EL (cell line): Measurements from ENCODE around the gene CACNB3.

Experiments used
- DNase-seq: peaks from one replicate; pipeline ENCODE4 v3.0.0-alpha.2; 2016

CACNB3 gene

DNA sequence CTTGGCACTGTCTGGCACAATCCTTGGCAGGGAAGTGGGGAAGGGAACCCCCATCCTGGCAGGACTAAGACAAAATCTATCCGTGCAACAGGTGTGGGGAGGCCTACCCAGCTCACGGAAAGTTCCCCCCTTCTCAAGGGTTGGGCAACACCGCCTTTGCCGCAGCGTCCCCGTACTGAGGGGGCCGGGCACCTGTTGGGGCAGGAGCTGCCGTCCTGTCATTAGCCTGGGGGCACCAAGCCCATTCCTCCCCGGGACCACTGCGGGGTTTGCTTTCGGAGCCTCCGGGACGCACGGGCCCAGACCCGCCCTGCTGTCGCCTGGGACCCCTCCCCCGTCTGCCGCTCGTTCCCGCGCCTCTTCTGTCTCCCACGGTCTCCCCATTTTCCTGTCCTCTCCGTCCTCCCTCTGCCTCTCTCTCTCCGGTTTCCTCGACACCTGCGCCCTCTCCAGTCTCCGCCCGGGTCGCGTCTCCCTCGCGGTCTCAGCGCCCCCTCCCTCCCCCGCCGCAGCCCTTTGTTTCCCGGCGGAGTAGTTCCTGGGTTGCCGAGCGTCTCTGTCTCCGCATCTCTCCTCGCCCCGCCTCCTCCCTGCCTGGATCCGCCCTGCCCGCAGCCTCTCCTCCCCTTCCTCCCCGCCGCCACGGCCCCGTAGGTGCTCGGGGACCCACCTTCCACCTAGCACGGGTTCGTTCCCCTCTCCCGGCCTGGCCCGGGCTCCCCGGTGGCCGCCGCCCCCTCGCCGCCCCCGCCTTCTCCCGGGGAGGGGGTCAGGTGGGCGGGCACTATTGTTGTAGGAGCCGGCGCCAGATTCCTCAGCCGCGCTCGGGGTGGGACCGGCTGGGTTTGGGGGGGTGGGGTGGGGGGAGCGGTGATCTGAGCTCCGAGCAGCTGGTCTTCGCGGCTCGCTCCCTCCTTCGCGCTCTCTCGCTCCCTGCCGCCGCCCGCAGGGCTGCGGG is at the start of gene CACNB3:
Gene CACNB3 (plus strand): TSS at position 624 of the 958 bp plus-strand sequence. CDS start 434 bp downstream, outside the sequence.
- DNase-seq: peak; percentile 67

DNA sequence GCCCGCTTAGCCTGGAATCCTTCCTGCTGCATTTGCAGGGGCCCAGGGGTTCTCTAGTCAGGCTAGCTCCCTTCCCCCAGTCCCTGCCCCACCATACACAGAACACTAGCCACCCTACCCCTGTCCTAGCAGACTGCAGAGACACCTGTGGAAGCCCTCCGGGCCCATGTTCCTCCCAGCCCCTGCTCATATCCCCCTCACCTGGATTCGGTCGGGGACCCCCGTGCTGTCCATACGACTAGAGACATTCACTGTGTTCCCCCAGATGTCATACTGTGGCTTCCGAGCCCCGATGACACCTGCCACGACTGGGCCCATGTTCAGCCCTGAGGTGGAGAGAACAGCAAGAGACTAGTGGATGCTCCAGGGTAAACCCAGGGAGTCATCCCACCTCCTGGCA is 49.6 kb upstream of the CACNB3 start:
- no peak for DNase-seq

DNA sequence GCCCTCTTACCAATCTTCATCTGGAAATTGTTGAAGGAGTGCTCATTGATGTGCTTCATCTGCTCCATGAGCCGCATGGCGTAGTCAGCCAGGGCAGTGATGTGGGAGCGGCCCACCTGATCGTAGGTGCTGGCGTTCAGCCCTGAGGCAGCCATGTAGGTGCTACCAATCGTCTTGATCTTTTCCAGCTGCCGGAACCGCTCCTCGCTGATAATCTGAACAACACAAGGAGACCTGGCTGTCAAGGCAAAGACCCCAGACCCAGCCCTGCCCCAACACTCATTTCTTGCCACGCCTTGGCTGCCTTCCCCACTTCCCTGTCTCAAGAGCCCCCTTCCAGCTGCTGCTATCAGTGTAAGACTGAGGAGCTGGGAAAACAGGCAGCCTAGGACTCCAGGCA is 47.5 kb upstream of the CACNB3 start:
- DNase-seq: no peak

DNA sequence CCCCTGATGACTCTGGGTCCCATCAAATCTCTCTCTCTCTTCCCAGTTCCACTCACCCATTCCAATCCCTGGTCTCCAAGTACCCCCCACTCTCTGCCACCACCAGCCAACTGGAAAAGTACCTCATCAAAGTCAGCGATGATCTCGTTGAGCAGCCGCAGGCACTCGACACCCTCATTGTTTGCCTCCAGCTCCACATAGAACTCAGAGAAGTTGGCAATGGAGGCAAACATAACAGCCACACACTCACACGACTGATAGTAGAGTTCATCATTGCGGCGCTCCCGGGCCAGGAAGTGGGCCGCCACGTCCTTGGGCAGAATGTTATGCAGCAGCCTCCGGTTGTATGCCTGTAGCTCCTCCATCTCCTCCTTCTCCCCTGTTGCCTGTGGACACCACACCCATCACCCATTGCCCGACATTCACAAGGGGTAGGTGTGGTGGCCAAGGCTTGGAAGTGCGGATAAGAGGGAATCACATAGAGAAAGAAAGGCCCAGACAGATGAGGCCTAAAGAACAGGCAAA is 46.6 kb upstream of the CACNB3 start:
- DNase-seq: no peak

DNA sequence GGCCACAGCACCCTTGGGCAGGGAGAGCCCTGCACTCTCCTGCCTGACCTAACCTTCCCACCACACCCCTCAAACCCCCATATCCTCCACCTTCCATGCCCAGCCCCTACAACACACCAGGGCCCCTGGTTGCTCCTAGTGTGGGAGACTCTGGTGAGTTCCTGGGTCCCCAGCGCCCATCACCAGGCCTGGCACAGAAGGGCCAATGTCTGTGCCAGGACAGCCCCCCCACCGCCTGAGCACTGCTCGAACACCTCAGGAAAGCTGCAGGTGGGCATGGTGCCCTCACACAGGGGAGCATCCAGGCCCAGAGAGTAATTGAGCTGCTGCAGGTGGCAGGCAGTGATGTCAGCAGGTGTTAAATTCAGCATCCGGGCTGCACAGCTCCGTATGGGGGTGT is 44.6 kb upstream of the CACNB3 start:
- DNase-seq: no peak

DNA sequence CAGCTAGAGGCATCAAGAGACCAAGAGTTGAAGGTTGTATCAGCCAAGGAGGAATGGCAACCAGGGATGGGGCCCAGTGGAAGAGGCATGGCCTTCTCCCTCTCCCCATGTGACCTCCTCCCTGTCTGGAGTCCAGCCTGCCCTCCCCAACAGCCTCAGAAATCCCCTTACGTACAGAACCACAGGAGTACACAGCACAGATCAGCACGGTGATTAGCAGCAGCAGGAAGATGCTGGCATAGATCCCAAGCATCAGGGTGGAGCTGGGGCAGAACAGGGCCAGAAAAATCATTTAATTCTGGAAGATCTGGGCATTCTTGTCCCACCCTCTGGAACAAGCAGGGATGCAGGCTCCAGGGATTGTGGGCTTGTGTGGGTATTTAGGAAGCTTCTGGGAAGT is 43.8 kb upstream of the CACNB3 start:
- DNase-seq: no peak

DNA sequence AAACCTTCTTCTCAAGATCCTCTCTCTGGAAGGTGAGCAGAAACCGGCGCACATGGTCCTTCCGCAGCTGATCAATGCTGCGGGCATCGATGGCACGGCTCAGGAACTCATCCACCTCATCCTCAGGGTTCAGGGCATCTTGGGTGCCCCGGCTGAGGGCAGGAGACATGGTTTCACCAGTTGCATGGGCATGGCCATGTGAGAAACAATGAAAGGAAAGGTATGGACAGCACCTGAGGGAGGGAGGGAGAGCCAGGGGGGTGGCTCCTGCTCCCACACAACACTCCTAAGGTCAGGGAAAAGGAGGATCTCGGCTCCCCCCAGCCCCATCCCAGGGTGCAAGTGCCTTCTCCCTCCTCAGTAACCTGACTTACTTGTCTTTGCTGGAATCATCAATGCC is 43.0 kb upstream of the CACNB3 start:
- no peak for DNase-seq

DNA sequence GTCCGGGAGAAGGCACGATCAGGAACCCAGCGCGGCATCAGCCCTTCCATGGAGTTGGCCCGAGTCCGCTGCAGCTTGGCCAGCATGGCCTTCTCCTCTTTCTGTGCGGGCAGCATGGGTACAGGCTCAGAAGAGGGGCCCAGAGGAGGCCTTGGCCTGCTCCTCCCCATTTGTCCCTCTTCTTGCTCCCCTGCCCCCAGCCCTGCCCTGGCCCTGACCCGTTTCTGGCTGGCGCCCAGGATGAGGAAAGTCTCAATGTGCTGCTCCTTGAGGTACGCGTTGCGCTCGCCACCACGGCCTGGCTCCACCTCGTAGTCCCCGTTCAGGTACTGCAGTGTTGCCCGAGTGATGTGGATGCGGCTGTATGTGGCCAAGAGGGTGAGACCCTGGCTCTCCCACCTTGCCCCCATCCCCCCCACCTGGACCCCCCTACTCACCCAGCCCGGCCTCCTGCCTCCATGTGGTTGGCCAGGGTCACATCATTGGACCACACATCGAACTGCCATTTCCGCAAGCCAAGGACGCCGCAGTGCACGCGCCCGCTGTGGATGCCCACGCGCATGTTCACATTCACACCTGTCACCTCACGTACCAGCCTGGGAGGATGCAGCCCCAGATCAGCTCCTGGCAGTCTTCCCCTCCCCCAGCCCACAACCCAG is 42.2 kb upstream of the CACNB3 start:
- DNase-seq: no peak

DNA sequence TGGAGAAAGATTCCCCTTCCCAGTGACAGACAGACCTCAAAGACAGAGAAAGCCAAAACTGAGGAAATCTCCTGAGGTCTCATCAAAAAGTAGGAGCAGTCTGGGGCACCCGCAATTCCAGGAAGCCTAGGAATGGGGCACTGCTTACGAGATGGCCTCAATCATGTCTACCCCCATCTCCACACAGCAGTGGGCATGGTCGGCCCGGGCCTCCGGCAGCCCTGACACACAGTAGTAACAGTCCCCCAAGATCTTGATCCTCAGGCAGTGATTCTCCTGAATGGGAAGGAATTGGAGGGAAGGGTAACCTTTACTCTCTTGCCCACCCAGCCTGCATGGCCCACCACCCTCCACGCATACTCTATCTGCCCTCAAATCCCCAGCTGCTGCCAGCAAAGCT is 41.3 kb upstream of the CACNB3 start:
- no peak for DNase-seq

DNA sequence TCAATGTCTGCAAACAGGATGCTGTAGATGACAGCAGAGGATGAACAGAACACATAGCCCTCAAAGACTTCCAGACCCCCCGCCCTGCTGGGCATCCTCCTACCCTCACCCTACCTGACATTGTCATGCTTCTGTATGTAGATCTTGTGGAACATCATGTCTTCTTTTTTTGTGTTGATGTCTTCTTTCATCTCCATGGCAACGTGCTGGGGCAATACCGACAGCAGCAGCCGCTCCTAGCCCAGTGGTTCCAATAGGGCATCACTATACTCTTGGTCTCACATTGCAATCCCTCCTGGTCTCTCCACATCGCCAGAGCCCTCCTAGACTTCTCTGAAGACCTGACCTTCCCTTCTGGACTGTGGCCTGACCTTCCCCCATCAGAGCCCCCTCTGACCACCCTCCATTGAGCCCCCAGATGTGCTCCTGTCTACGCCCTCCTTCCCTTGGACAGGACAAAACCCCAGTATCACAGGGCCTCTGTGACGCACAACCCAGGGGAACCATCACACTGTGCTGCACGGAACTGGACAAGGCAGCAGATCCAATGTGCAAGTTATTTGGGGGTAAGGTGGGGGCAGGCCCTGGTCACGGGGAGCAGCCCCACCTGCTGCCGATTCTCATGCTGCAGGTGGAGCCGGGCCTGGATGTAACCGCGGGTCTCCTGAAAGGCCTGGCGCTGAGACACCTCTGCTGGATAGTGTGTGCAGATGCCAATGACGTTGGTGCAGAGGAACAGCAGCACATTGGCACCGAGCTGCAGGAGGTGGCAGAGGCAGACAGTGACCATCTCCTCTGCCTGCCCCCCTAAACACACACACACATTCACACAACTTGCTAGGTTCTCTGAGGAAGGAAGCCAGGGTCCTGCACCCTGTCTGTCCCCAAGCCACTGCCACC is 40.5 kb upstream of the CACNB3 start:
- DNase-seq: no peak

DNA sequence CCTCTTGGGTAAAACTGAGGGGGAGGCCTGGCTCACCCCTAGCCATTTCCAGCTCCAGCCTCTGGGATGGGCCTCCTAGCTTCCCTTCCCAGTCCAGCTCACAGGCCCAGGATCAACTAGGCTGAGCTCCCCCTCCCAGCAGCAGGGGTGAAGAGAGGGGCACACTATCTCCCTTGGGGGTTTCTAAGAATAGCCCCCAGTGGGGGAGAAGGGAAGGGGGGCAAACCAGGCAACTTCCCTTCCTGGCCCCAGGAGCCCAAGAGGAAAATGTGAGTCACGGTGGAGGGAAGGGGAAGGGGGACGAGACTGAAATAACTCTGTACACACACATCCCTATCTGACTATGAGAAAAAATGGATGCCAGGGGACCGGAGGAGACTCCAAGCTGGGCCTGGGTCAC is 38.4 kb upstream of the CACNB3 start:
- DNase-seq: peak; percentile 61

DNA sequence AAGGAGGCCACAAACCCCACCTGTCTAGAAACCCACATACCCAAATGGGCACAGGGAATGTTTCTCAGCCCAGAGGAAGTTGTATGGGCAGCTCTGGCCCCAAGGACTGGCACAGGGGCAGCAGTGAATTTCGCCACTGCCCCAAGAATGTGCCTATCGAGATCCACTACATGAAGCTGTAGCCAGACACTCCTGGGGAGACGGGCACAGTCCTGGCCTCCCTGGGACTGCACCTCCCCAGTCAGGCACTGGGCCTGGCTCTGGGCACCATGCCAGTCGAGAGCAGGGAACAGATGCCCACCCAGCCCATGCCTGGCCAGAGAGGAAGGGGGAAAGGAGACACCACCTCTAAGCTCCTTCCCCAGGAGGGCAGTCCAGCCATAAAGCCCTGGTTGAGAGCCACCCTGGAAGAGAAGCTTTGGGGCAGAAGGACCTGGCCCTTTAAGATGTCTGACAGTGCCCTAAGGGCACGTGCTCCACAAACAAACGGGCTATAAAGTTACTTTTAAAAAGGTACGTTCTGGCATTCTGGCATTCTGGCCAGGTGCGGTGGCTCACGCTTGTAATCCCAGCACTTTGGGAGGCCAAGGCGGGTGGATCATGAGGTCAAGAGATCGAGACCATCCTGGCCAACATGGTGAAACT is 37.8 kb upstream of the CACNB3 start:
- DNase-seq: no peak

DNA sequence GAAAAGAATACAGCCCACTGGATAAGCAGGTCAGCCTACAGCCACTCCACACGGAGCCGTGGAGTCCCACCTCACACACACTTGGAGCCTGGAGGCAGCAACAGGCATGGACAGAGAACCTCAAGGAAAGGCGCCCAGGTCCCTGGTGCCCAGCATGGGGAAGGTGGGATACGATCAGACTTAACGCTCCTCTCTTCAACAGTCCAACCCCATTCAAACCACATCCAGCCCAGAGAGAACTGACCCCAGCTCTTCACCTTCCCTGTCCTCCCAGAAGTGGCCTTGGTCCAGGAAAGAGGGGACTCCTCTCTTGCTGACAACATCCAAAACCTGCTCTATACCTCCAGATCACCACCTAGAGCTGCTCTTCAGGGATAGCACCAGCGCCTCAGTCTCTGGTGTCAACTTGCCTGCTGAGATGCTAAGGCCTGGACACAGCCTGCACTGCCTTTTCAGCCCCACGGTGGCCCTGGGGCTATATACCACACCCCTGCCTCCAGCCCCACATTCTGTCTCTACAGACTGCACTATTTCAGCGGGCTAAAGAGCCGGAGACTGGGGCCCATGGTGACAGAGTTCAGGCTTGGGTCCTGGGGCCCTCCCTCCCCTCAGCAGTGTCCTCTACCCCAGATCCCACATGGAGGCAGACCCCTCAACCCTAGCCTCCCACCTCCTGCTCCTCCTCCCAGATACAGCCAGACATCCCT is 36.4 kb upstream of the CACNB3 start:
- no peak for DNase-seq

DNA sequence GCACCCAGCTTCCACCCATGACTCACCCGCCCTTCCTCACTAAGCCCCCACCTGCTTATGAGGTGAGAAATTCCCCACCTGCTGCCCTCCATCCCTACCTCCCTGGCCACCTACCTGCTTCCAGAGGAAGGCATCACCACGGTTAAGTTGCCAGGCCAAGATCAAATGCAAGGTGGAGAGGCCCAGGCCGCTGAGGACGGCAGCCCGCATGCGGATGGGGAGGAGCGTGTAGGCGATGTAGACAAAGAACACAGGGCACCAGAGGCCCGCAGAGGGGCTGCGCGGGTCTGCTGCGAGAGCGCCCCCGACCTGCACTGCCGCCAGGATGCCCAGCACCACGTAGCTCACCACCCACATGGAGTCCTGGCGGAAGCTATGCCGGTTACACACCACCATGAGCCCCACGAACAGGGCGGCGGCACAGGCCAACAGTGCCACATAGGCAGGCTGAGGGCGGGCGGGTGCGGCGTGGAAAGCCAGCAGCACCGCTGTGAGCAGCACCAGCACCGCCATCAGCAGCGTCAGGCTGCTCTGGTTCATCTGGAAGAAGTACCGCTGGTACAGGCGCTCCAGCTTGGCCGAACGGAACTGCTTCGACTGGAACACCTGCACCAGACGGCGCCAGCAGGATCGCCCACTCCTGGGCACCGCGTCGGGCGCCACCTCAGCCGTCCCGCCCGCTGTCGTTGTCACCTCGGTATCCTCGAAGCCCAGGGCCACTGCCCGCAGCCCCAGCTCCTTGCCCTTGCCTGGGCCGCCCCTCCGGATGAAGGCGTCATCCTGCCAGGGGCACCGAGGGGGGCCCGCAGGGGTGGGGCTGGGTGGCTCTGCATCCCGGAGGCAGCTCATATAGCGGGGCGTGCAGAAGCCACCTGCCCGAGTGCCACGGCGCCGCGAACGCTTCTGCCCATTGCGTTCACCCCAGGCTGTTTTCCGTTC is 35.6 kb upstream of the CACNB3 start:
- DNase-seq: no peak

DNA sequence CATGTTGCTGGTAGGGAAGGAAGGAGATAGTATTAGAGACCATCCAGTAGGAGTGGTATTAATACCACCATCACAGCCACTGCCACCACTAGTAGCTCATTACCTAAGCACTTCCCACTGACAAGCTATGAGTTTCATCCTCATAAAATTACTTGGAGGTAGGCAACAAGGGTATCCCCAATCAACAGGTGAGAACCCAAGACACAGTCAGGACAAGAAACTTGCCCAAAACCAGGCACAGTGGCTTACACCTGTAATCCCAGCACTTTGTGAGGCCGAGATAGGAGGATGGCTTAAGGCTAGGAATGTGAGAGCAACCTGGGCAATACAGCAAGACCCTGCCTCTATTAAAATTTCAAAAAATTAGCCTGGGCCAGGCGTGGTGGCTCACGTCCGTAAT is 34.9 kb upstream of the CACNB3 start:
- DNase-seq: no peak

DNA sequence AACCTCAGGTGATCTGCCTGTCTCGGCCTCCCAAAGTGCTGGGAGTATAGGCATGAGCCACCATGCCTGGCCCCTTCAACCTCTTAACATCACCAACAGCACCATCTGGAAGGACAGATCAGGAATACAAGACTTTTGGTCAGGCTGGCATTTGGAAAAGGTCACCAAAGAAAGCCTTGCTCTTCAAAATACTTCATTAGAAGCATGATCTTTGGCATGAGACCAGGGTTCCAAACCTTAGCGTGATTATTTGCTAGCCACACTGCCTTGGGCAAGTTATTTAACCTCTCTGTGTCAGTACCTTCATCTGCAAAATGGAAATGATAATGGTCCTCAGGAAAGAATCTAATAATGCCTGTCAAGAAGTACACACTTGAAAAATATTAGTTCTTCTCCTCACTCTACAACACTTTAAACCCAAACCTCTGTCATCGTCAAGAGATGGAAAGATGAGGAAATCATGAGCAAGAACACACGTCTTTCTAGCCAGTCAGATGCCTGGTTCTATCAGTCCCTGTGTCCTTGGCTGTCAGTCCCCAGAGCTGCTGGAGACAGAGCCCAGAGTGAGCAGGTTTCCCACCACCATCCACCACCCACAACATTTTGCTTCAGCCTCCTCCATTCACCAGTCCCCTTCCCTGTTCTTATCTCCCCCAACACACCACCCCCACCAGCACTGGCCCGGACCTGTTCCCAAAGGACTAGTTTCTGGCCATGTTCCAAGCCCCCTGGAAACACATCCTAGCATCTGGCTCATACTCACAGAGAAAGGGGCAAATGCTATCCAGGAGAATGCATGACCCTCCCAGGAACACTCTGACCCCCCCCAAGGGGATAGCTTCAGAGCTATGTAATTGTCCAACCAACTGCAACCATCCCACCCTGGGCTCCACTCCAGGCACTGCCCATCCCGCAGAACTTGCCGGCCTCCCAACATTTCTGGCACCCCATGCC is 31.4 kb upstream of the CACNB3 start:
- no peak for DNase-seq

DNA sequence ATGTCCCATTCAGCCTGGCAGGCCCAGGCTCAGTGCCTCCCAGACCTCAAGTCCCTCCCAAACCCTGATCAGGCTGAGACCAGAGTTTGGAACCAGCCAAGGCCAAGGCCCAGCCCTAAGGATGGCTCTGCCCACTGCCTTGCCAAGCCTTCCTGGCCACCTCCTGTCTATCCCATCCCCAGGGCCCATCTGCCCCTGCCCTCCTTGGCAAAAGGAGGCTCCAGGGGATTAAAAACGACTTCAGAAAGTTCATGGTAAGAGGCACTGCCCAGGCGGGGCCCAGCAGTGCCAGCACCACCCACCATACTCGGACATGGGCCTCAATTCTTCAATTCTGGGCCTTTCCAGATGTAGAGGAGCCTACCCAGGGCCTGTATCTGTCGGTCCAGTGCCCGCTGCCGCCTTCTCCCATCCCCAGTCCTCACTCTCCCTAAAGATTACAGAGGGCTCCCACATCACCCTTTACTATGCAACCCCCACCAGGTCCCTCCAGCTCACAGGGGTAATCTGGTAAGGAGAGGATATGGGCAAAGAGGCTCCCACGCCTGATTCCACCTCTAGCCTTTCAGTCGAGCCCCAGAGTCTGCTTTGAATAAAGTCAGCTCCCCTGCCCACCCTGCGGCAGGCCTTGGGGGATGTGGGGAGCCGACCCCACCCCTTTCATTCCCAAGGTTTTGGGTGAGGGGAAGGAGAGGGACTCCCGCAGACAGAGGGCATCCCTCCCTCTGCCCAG is 30.3 kb upstream of the CACNB3 start:
- no peak for DNase-seq

DNA sequence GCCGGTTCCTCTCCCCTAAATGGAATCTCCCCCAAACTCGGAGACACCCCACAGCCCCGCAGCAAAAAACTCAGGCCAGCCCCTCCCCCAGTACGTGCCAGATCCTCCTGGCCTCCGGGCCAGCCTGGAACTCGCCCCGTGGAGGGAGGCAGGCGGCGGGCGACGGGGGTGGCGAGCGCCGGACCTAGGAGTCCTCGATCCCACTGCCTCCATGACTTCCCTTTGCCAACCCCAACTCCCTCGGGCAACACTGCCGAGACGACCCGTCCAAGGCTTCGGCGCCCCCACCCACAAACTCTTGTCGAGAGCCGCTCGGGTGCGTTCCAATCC is 29.8 kb upstream of the CACNB3 start:
- no peak for DNase-seq
